ENCODE results near the gene SPOPL. TPM values are rescaled to one million over a fixed set of nuclear protein-coding genes. Genes with fewer than 3 reads are reported as not detected.
A peak's percentile ranks its signal among the peaks of the same experiment; 100 is the strongest.

SPOPL gene
- total and polyA plus RNA-seq, 2 donors, result 13.5 to 49.2 TPM

- DNase-seq (ENCODE audit: extremely low spot score), result no peak
- Histone ChIP-seq H3K36me3 (ENCODE audit: insufficient read depth) (no peaks in the 10 kb centered on the region), H3K4me1 (ENCODE audit: insufficient read depth) (no peaks in the 10 kb centered on the region), H3K27ac (ENCODE audit: low read depth) (peak overlapping the region; percentile 95), H3K4me3 (ENCODE audit: low read depth, low read length) (peak overlapping the region; percentile 97)
- WGBS, result 2% methylated on average over 26 of the region's 26 CpGs
These were observed 901 bp downstream of the SPOPL start for GRCh38 chr2:138502255-138503086.

GRCh38 chr2:138503087-138503442, 1.5 kb downstream of the SPOPL start:
- Histone ChIP-seq H3K27ac (ENCODE audit: low read depth) (no peak overlapping the region), H3K4me1 (ENCODE audit: insufficient read depth) (no peaks in the 10 kb centered on the region), H3K36me3 (ENCODE audit: insufficient read depth) (no peaks in the 10 kb centered on the region), H3K4me3 (ENCODE audit: low read depth, low read length) (peak overlapping the region; percentile 97)
- DNase-seq (ENCODE audit: extremely low spot score), result no peak
- WGBS, result 39% methylated on average over 2 of the region's 2 CpGs

GRCh38 chr2:138503652-138504051, 2.1 kb downstream of the SPOPL start:
- H3K27ac ChIP-seq (ENCODE audit: low read depth), result no peak overlapping the region
- 13% methylated on average over 3 of the region's 3 CpGs for WGBS

GRCh38 chr2:138504092-138504491, 2.5 kb downstream of the SPOPL start:
- no peak overlapping the region for H3K4me3 ChIP-seq (ENCODE audit: low read depth, low read length)
- H3K36me3 ChIP-seq (ENCODE audit: insufficient read depth), result no peaks in the 10 kb centered on the region
- no peak overlapping the region for H3K27ac ChIP-seq (ENCODE audit: low read depth)
- H3K4me1 ChIP-seq (ENCODE audit: insufficient read depth), result no peaks in the 10 kb centered on the region
- DNase-seq (ENCODE audit: extremely low spot score), result no peak

More at GRCh38 chr2:138503652-138504051, 2.1 kb downstream of the SPOPL start:
- Histone ChIP-seq H3K4me3 (ENCODE audit: low read depth, low read length) (no peak overlapping the region), H3K36me3 (ENCODE audit: insufficient read depth) (no peaks in the 10 kb centered on the region), H3K4me1 (ENCODE audit: insufficient read depth) (no peaks in the 10 kb centered on the region)
- no peak for DNase-seq (ENCODE audit: extremely low spot score)

GRCh38 chr2:138504546-138505235, 3.1 kb downstream of the SPOPL start:
- no peak overlapping the region for H3K4me3 ChIP-seq (ENCODE audit: low read depth, low read length)
- H3K4me1 ChIP-seq (ENCODE audit: insufficient read depth), result no peaks in the 10 kb centered on the region
- no peaks in the 10 kb centered on the region for H3K36me3 ChIP-seq (ENCODE audit: insufficient read depth)
- H3K27ac ChIP-seq (ENCODE audit: low read depth), result no peak overlapping the region
- WGBS, result 15% methylated on average over 2 of the region's 2 CpGs
- no peak for DNase-seq (ENCODE audit: extremely low spot score)

GRCh38 chr2:138507267-138507666, 5.7 kb downstream of the SPOPL start:
- H3K4me3 ChIP-seq (ENCODE audit: low read depth, low read length), result no peak overlapping the region
- DNase-seq (ENCODE audit: extremely low spot score), result no peak
- H3K36me3 ChIP-seq (ENCODE audit: insufficient read depth), result no peaks in the 10 kb centered on the region
- H3K27ac ChIP-seq (ENCODE audit: low read depth), result no peak overlapping the region
- WGBS, result 79% methylated on average over 4 of the region's 4 CpGs
- H3K4me1 ChIP-seq (ENCODE audit: insufficient read depth), result no peaks in the 10 kb centered on the region

GRCh38 chr2:138510319-138510718, 8.7 kb downstream of the SPOPL start:
- Histone ChIP-seq H3K36me3 (ENCODE audit: insufficient read depth) (no peaks in the 10 kb centered on the region), H3K4me1 (ENCODE audit: insufficient read depth) (no peaks in the 10 kb centered on the region), H3K4me3 (ENCODE audit: low read depth, low read length) (no peak overlapping the region), H3K27ac (ENCODE audit: low read depth) (no peak overlapping the region)
- no peak for DNase-seq (ENCODE audit: extremely low spot score)
- WGBS, result 95% methylated on average over 3 of the region's 3 CpGs

GRCh38 chr2:138512672-138513071, 11.1 kb downstream of the SPOPL start:
- 83% methylated on average over 1 of the region's 1 CpG for WGBS
- H3K27ac ChIP-seq (ENCODE audit: low read depth), result no peak overlapping the region
- H3K4me3 ChIP-seq (ENCODE audit: low read depth, low read length), result no peak overlapping the region
- peaks cover 2% of the 10 kb centered on the region for H3K4me1 ChIP-seq (ENCODE audit: insufficient read depth)
- DNase-seq (ENCODE audit: extremely low spot score), result no peak
- H3K36me3 ChIP-seq (ENCODE audit: insufficient read depth), result no peaks in the 10 kb centered on the region

GRCh38 chr2:138514173-138514572, 12.6 kb downstream of the SPOPL start:
- DNase-seq (ENCODE audit: extremely low spot score), result no peak
- H3K27ac ChIP-seq (ENCODE audit: low read depth), result no peak overlapping the region
- H3K4me1 ChIP-seq (ENCODE audit: insufficient read depth), result peaks cover 2% of the 10 kb centered on the region
- 84% methylated on average over 3 of the region's 3 CpGs for WGBS
- H3K4me3 ChIP-seq (ENCODE audit: low read depth, low read length), result no peak overlapping the region
- no peaks in the 10 kb centered on the region for H3K36me3 ChIP-seq (ENCODE audit: insufficient read depth)

GRCh38 chr2:138515092-138515491, 13.5 kb downstream of the SPOPL start:
- no peak for DNase-seq (ENCODE audit: extremely low spot score)
- Histone ChIP-seq H3K27ac (ENCODE audit: low read depth) (no peak overlapping the region), H3K4me3 (ENCODE audit: low read depth, low read length) (no peak overlapping the region), H3K36me3 (ENCODE audit: insufficient read depth) (no peaks in the 10 kb centered on the region), H3K4me1 (ENCODE audit: insufficient read depth) (peaks cover 2% of the 10 kb centered on the region)
- 85% methylated on average over 3 of the region's 3 CpGs for WGBS

GRCh38 chr2:138516030-138516704, 14.6 kb downstream of the SPOPL start:
- Histone ChIP-seq H3K36me3 (ENCODE audit: insufficient read depth) (no peaks in the 10 kb centered on the region), H3K27ac (ENCODE audit: low read depth) (no peak overlapping the region)
- WGBS, result 70% methylated on average over 3 of the region's 3 CpGs

GRCh38 chr2:138518860-138519259, 17.3 kb downstream of the SPOPL start:
- no peak overlapping the region for H3K27ac ChIP-seq (ENCODE audit: low read depth)

More at GRCh38 chr2:138516030-138516704, 14.6 kb downstream of the SPOPL start:
- H3K4me3 ChIP-seq (ENCODE audit: low read depth, low read length), result no peak overlapping the region
- DNase-seq (ENCODE audit: extremely low spot score), result no peak
- H3K4me1 ChIP-seq (ENCODE audit: insufficient read depth), result peaks cover 2% of the 10 kb centered on the region

GRCh38 chr2:138521821-138522220, 20.3 kb downstream of the SPOPL start:
- 89% methylated on average over 5 of the region's 5 CpGs for WGBS
- no peak for DNase-seq (ENCODE audit: extremely low spot score)
- Histone ChIP-seq H3K4me3 (ENCODE audit: low read depth, low read length) (no peak overlapping the region), H3K36me3 (ENCODE audit: insufficient read depth) (no peaks in the 10 kb centered on the region), H3K4me1 (ENCODE audit: insufficient read depth) (no peaks in the 10 kb centered on the region), H3K27ac (ENCODE audit: low read depth) (no peak overlapping the region)

More at GRCh38 chr2:138518860-138519259, 17.3 kb downstream of the SPOPL start:
- WGBS, result 97% methylated on average over 1 of the region's 1 CpG
- Histone ChIP-seq H3K4me3 (ENCODE audit: low read depth, low read length) (no peak overlapping the region), H3K4me1 (ENCODE audit: insufficient read depth) (peaks cover 2% of the 10 kb centered on the region), H3K36me3 (ENCODE audit: insufficient read depth) (no peaks in the 10 kb centered on the region)
- no peak for DNase-seq (ENCODE audit: extremely low spot score)

GRCh38 chr2:138522556-138522955, 21.0 kb downstream of the SPOPL start:
- H3K27ac ChIP-seq (ENCODE audit: low read depth), result no peak overlapping the region
- H3K4me1 ChIP-seq (ENCODE audit: insufficient read depth), result no peaks in the 10 kb centered on the region
- H3K36me3 ChIP-seq (ENCODE audit: insufficient read depth), result no peaks in the 10 kb centered on the region
- whole genome bisulfite sequencing, result 88% methylated on average over 3 of the region's 3 CpGs
- no peak for DNase-seq (ENCODE audit: extremely low spot score)
- no peak overlapping the region for H3K4me3 ChIP-seq (ENCODE audit: low read depth, low read length)

All from urinary bladder (tissue), 4 donors.